HG03066 (cell line): ENCODE measurements around the gene KCNIP4.
"Not testable (repeated sequence)": the region's sequence is repeated elsewhere in the genome, so short reads cannot be mapped to it uniquely, and the experiment has no call there.

ENCODE experiments used
- ATAC-seq: cut with Tn5 transposase; IDR thresholded peaks from one replicate; pipeline ENCODE4 v1.9.1; 2021; ENCODE audit warnings: low read depth; ENCODE audit not compliant: unreplicated experiment

Gene KCNIP4

GRCh38 chr4:21948347-21949072 lies at the start of gene KCNIP4:
Gene KCNIP4, minus strand, starts transcription at chr4:21948772.
- no peak for ATAC-seq

DNA sequence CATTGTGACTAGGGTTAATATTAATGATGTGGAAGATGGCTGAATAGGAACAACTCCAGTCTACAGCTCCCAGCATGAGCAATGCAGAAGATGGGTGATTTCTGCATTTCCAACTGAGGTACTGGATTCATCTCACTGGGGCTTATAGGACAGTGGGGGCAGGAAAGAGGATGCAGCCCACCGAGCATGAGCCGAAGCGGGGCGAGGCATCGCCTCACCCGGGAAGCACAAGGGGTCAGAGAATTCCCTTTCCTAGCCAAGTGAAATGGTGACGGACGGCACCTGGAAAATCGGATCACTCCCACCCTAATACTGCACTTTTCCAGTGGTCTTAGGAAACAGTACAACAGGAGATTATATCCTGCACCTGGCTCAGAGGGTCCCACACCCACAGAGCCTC lies 48.0 kb upstream of the KCNIP4 start:
- not testable (repeated sequence) for ATAC-seq

DNA sequence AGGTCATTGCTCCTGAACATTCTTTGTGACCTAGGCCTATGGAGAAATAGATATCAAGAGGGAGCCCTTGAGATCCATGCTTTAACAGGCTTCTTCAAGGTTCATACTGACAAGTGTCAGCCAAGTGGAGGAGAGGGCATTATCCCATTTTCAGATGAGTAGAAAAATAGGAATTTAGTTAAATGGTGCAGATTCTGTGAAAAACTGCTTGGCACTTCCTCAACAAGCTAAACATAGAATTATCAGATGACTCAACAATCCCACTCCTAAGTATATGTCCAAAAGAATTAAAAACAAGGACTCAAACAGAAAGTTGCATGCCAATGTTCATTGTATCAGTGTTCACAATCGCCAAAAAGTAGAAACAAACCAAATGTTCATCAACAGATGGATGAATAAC lies 43.8 kb upstream of the KCNIP4 start:
- ATAC-seq, result no peak

DNA sequence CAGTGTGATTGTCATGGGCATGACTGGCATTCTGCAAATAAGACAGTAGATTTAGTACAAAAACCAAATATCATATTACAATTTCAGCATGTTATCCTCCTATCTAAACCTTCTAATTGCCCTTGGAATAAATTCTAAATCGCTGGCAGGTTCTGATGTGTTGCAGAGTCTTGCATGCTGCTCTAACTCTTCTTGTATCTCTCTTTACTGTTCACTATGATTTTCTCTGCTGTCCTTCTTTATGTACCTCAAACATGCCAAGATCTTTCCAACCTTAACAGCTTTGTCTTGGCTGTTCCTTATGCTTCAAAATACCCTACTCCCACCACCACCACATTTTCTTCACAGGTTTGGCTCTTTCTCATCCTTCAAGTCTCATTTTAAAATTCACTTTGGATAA lies 43.0 kb upstream of the KCNIP4 start:
- ATAC-seq, result no peak

- ATAC-seq, result no peak
Measured at GRCh38 chr4:21991050-21991449, 42.5 kb upstream of the KCNIP4 start.

DNA sequence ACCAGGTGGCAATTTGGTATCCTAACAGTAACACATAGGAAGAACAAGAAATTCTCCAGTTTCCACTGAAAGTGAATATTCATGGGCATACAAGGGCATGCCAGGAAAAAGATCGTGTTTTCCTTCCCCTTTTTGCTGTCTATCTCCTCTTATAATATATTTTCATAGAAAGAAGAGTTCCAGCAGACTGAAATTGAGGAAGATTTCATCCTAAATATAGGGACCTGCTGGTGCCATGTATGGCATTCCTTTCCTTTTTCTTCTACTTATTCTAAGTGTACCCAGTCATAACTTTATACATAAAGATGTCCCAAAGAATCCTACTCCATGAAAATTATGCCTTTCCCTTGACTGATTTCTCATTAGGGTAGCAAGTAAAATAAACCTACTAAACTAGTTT lies 40.8 kb upstream of the KCNIP4 start:
- ATAC-seq, result no peak

DNA sequence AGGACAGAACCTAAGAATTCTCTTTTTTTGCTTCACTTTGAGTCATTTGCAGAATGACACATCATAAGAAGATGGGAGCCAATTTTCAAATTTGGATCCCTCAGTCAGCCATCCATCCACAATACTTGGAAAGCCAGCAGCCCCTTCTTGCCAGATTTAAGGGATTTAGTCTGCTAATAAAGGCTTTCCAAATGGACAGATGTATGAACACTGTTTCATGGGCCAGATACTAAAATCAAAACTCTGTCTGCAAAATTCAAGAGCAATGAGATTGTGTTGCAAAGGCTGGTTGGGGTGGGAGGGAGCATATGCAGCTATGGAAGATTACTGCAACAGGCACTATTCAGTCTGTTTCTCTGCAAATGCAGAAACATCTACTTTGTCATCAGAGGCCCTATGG lies 37.7 kb upstream of the KCNIP4 start:
- no peak for ATAC-seq

DNA sequence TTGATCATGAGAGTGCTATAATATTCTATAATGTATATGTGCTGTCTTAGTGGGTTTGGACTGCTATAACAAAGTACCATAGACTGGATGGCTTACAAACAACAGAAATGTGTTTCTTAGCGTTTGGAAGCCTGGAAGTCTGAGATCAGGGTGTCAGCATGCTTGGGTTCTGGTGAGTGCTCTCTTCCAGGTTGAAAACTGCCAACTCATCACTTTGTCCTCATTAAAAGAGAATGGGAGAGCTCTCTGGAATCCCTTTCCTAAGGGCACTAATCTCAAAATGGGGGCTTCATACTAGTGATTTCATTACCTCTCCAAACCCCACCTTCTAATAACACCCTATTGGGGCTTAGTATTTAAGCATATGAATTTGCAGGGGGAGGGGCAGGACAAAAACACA lies 33.5 kb upstream of the KCNIP4 start:
- ATAC-seq, result no peak

GRCh38 chr4:21979196-21979595 lies 30.6 kb upstream of the KCNIP4 start:
- no peak for ATAC-seq

DNA sequence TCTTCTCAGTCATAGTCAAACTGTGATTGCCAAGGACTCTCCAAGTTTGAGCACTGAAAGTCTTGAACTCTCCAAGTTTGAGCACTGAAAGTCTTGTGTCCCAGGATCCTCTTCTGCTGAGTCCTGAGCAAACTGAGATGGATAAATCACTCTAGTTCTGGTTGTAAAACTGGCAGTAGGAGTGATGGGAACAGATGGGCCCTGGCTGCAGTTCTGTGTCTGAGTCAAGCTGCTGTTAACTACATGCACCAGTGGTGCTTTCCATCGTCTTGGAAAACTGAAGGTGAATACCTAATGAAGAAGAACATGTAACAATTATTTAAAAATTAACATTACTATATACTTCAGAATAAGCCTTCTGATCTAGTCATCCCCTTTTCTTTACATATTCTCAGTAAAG lies 27.6 kb upstream of the KCNIP4 start:
- ATAC-seq, result no peak

GRCh38 chr4:21973850-21974249 lies 25.3 kb upstream of the KCNIP4 start:
- ATAC-seq, result no peak

DNA sequence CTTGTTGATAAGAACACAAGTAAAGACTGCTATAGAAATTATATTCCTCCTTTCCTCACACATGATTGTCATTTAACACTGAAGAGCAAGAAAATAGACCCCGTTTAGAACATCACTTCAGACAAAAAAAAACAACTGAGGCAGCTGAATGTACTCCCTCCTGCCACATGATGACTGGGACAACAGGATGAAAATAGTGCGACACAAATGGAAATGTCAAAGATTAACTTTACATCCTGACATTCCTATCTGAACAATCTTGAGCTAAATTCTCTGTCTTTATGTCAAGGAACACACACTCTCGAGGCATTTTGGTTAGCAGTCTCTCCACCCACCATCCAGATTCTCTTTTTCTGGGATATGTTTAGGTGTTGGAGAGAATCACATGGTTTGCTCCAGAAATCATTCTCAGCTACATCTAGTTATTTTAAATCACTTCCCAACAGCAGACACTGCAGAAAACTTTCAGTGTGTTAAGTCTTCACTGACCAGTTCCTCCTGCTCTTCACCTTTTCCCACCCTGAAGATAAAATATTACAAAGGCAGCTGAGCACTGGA lies 16.3 kb upstream of the KCNIP4 start:
- ATAC-seq, result no peak

GRCh38 chr4:21962691-21963090 lies 14.1 kb upstream of the KCNIP4 start:
- ATAC-seq, result no peak

DNA sequence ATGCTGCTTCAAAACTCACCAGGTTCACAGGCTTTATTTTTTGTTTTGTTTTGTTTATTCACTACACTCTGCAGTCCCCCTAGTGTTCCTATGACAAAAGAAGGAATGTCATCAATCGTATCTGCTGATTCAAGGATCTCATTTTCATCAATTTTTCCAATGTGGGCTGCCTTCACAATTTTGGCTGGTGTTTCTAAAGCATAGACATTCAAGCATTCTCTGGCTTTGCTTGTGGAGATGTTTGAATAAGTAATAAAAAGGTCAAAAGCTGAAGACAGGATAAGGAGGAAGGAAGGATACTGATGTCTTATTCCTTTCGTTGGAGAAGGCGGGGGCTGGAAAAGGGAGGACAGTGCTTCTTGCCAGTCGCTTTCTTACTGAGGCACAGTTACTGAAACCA lies 12.2 kb upstream of the KCNIP4 start:
- no peak for ATAC-seq

DNA sequence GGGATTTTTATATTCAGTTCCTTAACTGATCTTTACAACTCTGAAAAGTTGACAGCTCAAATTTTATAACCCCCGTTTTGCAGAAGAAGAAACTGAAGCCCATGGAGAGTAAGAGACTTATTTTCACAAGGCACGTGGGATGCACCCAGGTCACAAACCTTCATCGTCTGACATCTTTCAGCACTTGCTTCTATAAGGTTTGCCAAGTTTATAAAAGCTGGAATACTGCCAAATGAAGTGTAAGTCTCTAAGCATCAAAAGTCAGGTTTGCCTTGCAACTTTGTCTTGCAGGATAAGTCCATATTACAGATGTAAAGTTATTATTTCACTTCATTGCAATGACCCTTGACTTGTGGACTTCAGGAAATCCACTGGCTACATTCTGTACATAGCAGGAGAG lies 6.3 kb upstream of the KCNIP4 start:
- no peak for ATAC-seq

GRCh38 chr4:21953653-21954052 lies 5.1 kb upstream of the KCNIP4 start:
- ATAC-seq, result no peak

GRCh38 chr4:21952549-21952948 lies 4.0 kb upstream of the KCNIP4 start:
- ATAC-seq, result no peak

DNA sequence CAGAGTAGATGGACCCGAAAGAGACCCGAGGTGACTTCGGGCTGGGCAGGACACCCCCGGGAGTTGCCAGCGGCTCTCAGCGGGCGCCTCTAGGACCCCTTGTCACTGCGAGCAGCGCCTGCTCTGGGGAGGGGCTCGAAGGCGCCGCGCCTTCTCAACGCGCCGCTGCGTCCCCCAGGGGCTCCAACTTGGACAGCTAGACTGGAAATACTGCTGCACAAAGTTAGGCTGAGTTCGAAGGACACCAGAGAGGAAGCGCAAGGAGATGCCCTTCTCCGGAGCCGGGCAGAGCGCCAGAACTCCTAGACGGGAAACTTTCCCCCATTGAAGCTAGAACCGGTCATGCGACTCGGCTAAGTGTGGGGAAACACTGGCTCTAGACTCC lies 493 bp upstream of the KCNIP4 start:
- no peak for ATAC-seq

GRCh38 chr4:21947791-21948346 lies 703 bp downstream of the KCNIP4 start:
- no peak for ATAC-seq

GRCh38 chr4:21946858-21947257 lies 1.7 kb downstream of the KCNIP4 start:
- ATAC-seq, result no peak

GRCh38 chr4:21921526-21922180 lies 26.9 kb downstream of the KCNIP4 start:
- ATAC-seq, result no peak

GRCh38 chr4:21915761-21916160 lies 32.8 kb downstream of the KCNIP4 start:
- no peak for ATAC-seq
